Heart left ventricle (tissue), 16 donors: ENCODE measurements around the gene IWS1. TPM values are rescaled to one million over a fixed set of nuclear protein-coding genes. Genes with fewer than 3 reads are reported as not detected.

Source experiments
- ATAC-seq, 4 donors: fragments of 200-7000 bp; cut with Tn5 transposase; one replicate each; pipeline ENCODE4 v1.9.1; 2020 to 2022; ENCODE audit warnings: moderate library complexity in 4 of 4, mild to moderate bottlenecking in 3 of 4, moderate number of reproducible peaks in 1 of 4
- DNase-seq, 5 donors: peaks; one replicate each; pipeline ENCODE4 v3.0.0-alpha.2; 2020
- H3K27ac ChIP-seq, 12 donors: fragments of 200-600 bp; sonication (generic) in 4 of 12; one replicate each; pipeline versions ENCODE4 v1.5.0 to v1.8.0; 2016 to 2022; ENCODE audit warnings: mild to moderate bottlenecking in 2 of 12
- H3K27me3 ChIP-seq, 9 donors: fragments of 200-600 bp; sonication (generic) in 2 of 9; one replicate each; pipeline versions ENCODE4 v1.5.1 to v1.8.0; 2016 to 2022; ENCODE audit warnings: mild to moderate bottlenecking in 3 of 9
- H3K36me3 ChIP-seq, 9 donors: fragments of 200-600 bp; sonication (generic) in 2 of 9; one replicate each; pipeline versions ENCODE4 v1.5.0 to v1.8.0; 2018 to 2022; ENCODE audit warnings: mild to moderate bottlenecking in 2 of 9
- H3K4me1 ChIP-seq, 12 donors: fragments of 200-600 bp; sonication (generic) in 4 of 12; one replicate each; pipeline versions ENCODE4 v1.5.0 to v1.8.0; 2016 to 2022; ENCODE audit warnings: mild to moderate bottlenecking in 3 of 12
- H3K4me3 ChIP-seq, 12 donors: fragments of 200-600 bp; sonication (generic) in 4 of 12; one replicate each; pipeline versions ENCODE4 v1.5.0 to v1.8.0; 2017 to 2022; ENCODE audit warnings: mild to moderate bottlenecking in 9 of 12, moderate library complexity in 4 of 12
- H3K9me3 ChIP-seq, 12 donors: fragments of 200-600 bp; sonication (generic) in 4 of 12; one replicate each; pipeline versions ENCODE4 v1.5.0 to v1.8.0; 2016 to 2022; ENCODE audit warnings: mild to moderate bottlenecking in 1 of 12
- CTCF ChIP-seq, 12 donors: fragments of 200-600 bp; sonication (generic) in 4 of 12; IDR thresholded peaks; one replicate each; pipeline versions ENCODE4 v1.5.0 to v1.8.0; 2018 to 2022; ENCODE audit warnings: antibody characterized with exemption in 12 of 12, mild to moderate bottlenecking in 5 of 12
- POLR2A ChIP-seq, 2 donors: fragments of 450-650 bp; IDR thresholded peaks; one replicate each; pipeline ENCODE4 v1.6.1; 2017; ENCODE audit warnings: antibody characterized with exemption in 2 of 2, mild to moderate bottlenecking in 2 of 2, moderate library complexity in 2 of 2
- WGBS, 4 donors: extraction: QIAGEN DNeasy Blood & Tissue Kit in 2 of 4; methylation state at CpG; one replicate each; pipeline versions ENCODE4 v1.1.5 to v1.1.7; 2013 to 2018; 5-methylcytosine and 5-hydroxymethylcytosine counted together
- intact Hi-C, 10 donors: fragments of 100-400 bp; cut with DNase I; formaldehyde crosslinking; loops; one replicate each; pipeline versions ENCODE4 v1.11.1 to v1.14.2; 2022
- polyA plus RNA-seq, 2 donors: library from polyadenylated mRNA; stranded (reverse); fragments of 200-250 nt; gene quantifications; one replicate each; pipeline ENCODE4 v1.2.3, GENCODE V29; 2013
- total RNA-seq, 9 donors: library from RNA; depleted of rRNA in 2 of 9; stranded (reverse); fragments of >200 nt in 2 of 9; fragmentation: NEBNext Ultra II Directional in 3 of 9; extraction: Animal tissue kit (Norgen Biotek cat#: 25700) in 3 of 9; gene quantifications; one replicate each; pipeline versions ENCODE4 v1.1.0 to v1.2.4, GENCODE V29; 2016 to 2023
- donor health status: ischemic (EF 13 %, LVEDD 7.1; RV severe dilation, severe dysfunction).
- donor health status: healthy with polysubstance abuse.
- donor health status: DM: no; HTN: yes; CAD: no.
- donor health status: DM: no; HTN: no; CAD: no.
- donor health status: ischemic (EF 25% LVEDD 6.9; RV normal size, moderate dysfunction).
- donor health status: ischemic (EF 25% LVEDD 5.7; RV mildly dilated, moderate dysfunction).
- donor health status: healthy.
- donor health status: DM: yes; HTN: yes; CAD: no.
- donor health status: ischemic (EF 35%, LVEDD 5.7; RV mildly dilated, moderate dysfunction).
- donor health status: nonischemic (EF 11% LVEDD 7.7; RV severe dilation, severe dysfunction).
- donor health status: DM: yes; HTN: yes; CAD: no.
- donor health status: PGD.
- donor health status: ischemic (EF 29% LVEDD 5.4; RV normal size, mild dysfunction).
- donor health status: nonischemic (EF 23%, LVEDD 6.1; RV moderate dilation, normal function).

The IWS1 gene
- total and polyA plus RNA-seq, 11 donors = 37.6 to 62.2 (median 46.5) TPM

GRCh38 chr2:127552336-127552735 lies 26.0 kb upstream of the IWS1 start:
- 77 to 88% (median 85%) methylated on average over 6 of the region's 6 CpGs for WGBS, 4 donors
- Histone ChIP-seq H3K27me3 (no peaks in the 10 kb centered on the region), H3K9me3 (peaks cover 0 to 14% (median 0%) of the 10 kb centered on the region in 12 donors), H3K4me3 (no peak overlapping the region), H3K4me1 (no peaks in the 10 kb centered on the region), H3K36me3 (no peaks in the 10 kb centered on the region), H3K27ac (no peak overlapping the region)
- intact Hi-C loops = no loop called here
- ATAC-seq (peak in 1 of 4 donors; percentile 29), DNase-seq (no peak)
- TF ChIP-seq CTCF (IDR thresholded peaks at IDR 0.05) (no peak), POLR2A (IDR thresholded peaks at IDR 0.05) (no peak)

GRCh38 chr2:127551221-127551930 lies 25.1 kb upstream of the IWS1 start:
- WGBS, 4 donors = 76 to 85% (median 82%) methylated on average over 7 of the region's 7 CpGs
- Histone ChIP-seq H3K27ac (no peak overlapping the region), H3K36me3 (no peaks in the 10 kb centered on the region), H3K4me3 (no peak overlapping the region), H3K9me3 (peaks cover 0 to 6% (median 0%) of the 10 kb centered on the region in 12 donors), H3K27me3 (no peaks in the 10 kb centered on the region), H3K4me1 (no peaks in the 10 kb centered on the region)
- intact Hi-C loops = no loop called here
- ATAC-seq = no peak
- TF ChIP-seq POLR2A (IDR thresholded peaks at IDR 0.05) (no peak), CTCF (IDR thresholded peaks at IDR 0.05) (no peak)
- no peak for DNase-seq

GRCh38 chr2:127546797-127547196 lies 20.5 kb upstream of the IWS1 start:
- no peak for ATAC-seq
- WGBS, 4 donors = 81 to 85% (median 84%) methylated on average over 3 of the region's 3 CpGs

GRCh38 chr2:127545796-127546195 lies 19.5 kb upstream of the IWS1 start:
- Histone ChIP-seq H3K36me3 (no peaks in the 10 kb centered on the region), H3K27me3 (no peaks in the 10 kb centered on the region), H3K4me3 (no peak overlapping the region), H3K4me1 (no peaks in the 10 kb centered on the region), H3K9me3 (no peaks in the 10 kb centered on the region), H3K27ac (no peak overlapping the region)
- WGBS, 4 donors = 85 to 100% (median 94%) methylated on average over 1 of the region's 1 CpG
- no peak for TF ChIP-seq POLR2A (IDR thresholded peaks at IDR 0.05)
- no peak for TF ChIP-seq CTCF (IDR thresholded peaks at IDR 0.05)
- intact Hi-C loops = no loop called here
- no peak for DNase-seq
- no peak for ATAC-seq

More at GRCh38 chr2:127546797-127547196, 20.5 kb upstream of the IWS1 start:
- H3K27ac ChIP-seq = no peak overlapping the region
- no peaks in the 10 kb centered on the region for H3K27me3 ChIP-seq
- no peaks in the 10 kb centered on the region for H3K36me3 ChIP-seq
- no peak overlapping the region for H3K4me3 ChIP-seq
- DNase-seq = no peak
- TF ChIP-seq CTCF (IDR thresholded peaks at IDR 0.05) (no peak), POLR2A (IDR thresholded peaks at IDR 0.05) (no peak)
- no peaks in the 10 kb centered on the region for H3K4me1 ChIP-seq
- no peaks in the 10 kb centered on the region for H3K9me3 ChIP-seq
- intact Hi-C loops = no loop called here
